PC-3 (cell line): ENCODE measurements around the gene HDAC9. TPM values are rescaled to one million over a fixed set of nuclear protein-coding genes. Genes with fewer than 3 reads are reported as not detected.

ENCODE experiments used
- ATAC-seq: fragments of 200-7000 bp; cut with Tn5 transposase; 2 replicates; pipeline ENCODE4 v1.9.1; 2020; ENCODE audit warnings: mild to moderate bottlenecking, moderate library complexity
- BruUV-seq: library from RNA; stranded (reverse); fragments of 400-500 nt; replicated peaks from 2 replicates; lab custom pipeline; 2021; lab: Mats Ljungman, UMichigan
- CTCF ChIA-PET: fragments of 300-600 bp; sonication (Branson Sonifier 250); formaldehyde crosslinking; loops from one replicate; lab custom pipeline; 2022; ENCODE audit warnings: antibody characterized with exemption; lab: Charles Lee
- POLR2A ChIA-PET: fragments of 300-600 bp; sonication (Branson Sonifier 250); formaldehyde crosslinking; loops from one replicate; lab custom pipeline; 2022; ENCODE audit warnings: antibody characterized with exemption; ENCODE audit not compliant: unreplicated experiment; lab: Charles Lee
- DNase-seq: peaks from one replicate; pipeline ENCODE4 v3.0.0-alpha.2; 2015
- H2AFZ ChIP-seq: fragments of 300-600 bp; sonication (generic); 2 replicates; pipeline ENCODE4 v1.6.0; 2016; ENCODE audit warnings: antibody characterized with exemption, low read length
- H3F3A ChIP-seq: fragments of 300-600 bp; sonication (generic); one replicate; pipeline ENCODE4 v1.6.0; 2017; ENCODE audit warnings: antibody characterized with exemption, low read length, control low read depth, mild to moderate bottlenecking; ENCODE audit not compliant: unreplicated experiment
- H3K27ac ChIP-seq: fragments of 300-600 bp; sonication (generic); 2 replicates; pipeline ENCODE4 v1.5.1; 2016; ENCODE audit warnings: mild to moderate bottlenecking, low read length
- H3K27me3 ChIP-seq: fragments of 300-600 bp; sonication (generic); 2 replicates; pipeline ENCODE4 v1.6.1; 2016; ENCODE audit warnings: low read length, mixed read lengths
- H3K36me3 ChIP-seq: fragments of 300-600 bp; sonication (generic); 2 replicates; pipeline ENCODE4 v1.6.1; 2016; ENCODE audit warnings: low read depth, mixed run types, low read length, mixed read lengths
- H3K4me1 ChIP-seq: fragments of 300-600 bp; sonication (generic); 2 replicates; pipeline ENCODE4 v1.5.1; 2016; ENCODE audit warnings: low read length; ENCODE audit not compliant: insufficient read depth
- H3K4me2 ChIP-seq: fragments of 300-600 bp; sonication (generic); 2 replicates; pipeline ENCODE4 v1.6.0; 2016; ENCODE audit warnings: low read length
- H3K4me3 ChIP-seq: fragments of 300-600 bp; sonication (generic); 2 replicates; pipeline ENCODE4 v1.5.1; 2016; ENCODE audit warnings: mild to moderate bottlenecking, low read length, mixed read lengths
- H3K79me2 ChIP-seq: fragments of 300-600 bp; sonication (generic); 2 replicates; pipeline ENCODE4 v1.6.1; 2017; ENCODE audit warnings: low read length, mixed read lengths
- H3K9ac ChIP-seq: fragments of 300-600 bp; sonication (generic); 2 replicates; pipeline ENCODE4 v1.6.0; 2016; ENCODE audit warnings: mild to moderate bottlenecking, low read length
- H3K9me2 ChIP-seq: fragments of 300-600 bp; sonication (generic); replicated peaks from 2 replicates; pipeline ENCODE4 v1.6.1; 2016; ENCODE audit warnings: mixed run types, low read length, mixed read lengths
- H3K9me3 ChIP-seq: fragments of 300-600 bp; sonication (generic); 2 replicates; pipeline ENCODE4 v1.6.1; 2016; ENCODE audit warnings: low read length, mixed read lengths
- H4K20me1 ChIP-seq: fragments of 300-600 bp; sonication (generic); 2 replicates; pipeline ENCODE4 v1.6.1; 2016; ENCODE audit warnings: low read length, mixed read lengths
- EZH2 ChIP-seq: fragments of 300-600 bp; sonication (generic); IDR thresholded peaks from one replicate; pipeline ENCODE4 v1.6.1; 2017; ENCODE audit warnings: antibody characterized with exemption, mild to moderate bottlenecking, low read length; ENCODE audit not compliant: unreplicated experiment
- EZH2phosphoT487 ChIP-seq: fragments of 300-600 bp; sonication (generic); IDR thresholded peaks from 2 replicates; pipeline ENCODE4 v1.6.1; 2018; ENCODE audit warnings: mild to moderate bottlenecking, antibody characterized with exemption, low read length, borderline replicate concordance
- intact Hi-C: fragments of 100-400 bp; cut with micrococcal nuclease; formaldehyde crosslinking; loops from 2 replicates; pipeline ENCODE4 v1.9.0; 2023
- total RNA-seq: library from RNA; depleted of rRNA; stranded (reverse); fragments of >200 nt; gene quantifications from 2 replicates; pipeline ENCODE4 v1.2.3, GENCODE V29; 2014
- TF ChIP-seq, protein P1 (sequence below): fragments of 300-600 bp; sonication (generic); conservative IDR thresholded peaks from 2 replicates; pipeline ENCODE4 v1.5.1; 2017; ENCODE audit warnings: antibody characterized with exemption, low read depth, mild to moderate bottlenecking, low read length

The HDAC9 gene
- total RNA-seq, 1 experiment from 2014 or later: 7.8 TPM

DNA sequence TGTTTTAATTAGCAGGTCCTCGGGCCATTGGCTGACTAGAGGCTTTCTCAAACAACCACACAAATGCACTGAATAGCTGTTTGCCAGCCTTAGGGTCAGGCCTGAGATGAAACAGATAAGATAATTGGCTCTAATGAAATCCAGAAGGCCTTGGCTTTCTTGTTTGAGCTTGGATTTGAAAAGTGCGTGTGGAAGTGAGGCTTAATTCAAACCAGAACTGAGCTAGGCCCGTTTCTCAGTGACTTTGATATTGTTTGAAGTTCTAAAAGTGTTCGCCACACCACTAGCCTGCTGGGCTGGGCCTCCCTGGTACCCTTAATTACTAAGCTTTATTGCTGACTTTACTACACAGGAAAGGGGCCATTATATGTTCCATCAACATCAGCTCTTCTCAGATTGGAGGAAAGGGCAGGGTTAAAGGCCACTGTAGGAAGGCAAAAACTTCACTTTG lies 351.2 kb downstream of the HDAC9 start:
- intact Hi-C loops: loop anchor here (5.0 kb wide), 1 partner anchor 51 kb away; no protein-coding TSS in a partner anchor
- no TSS peak for BruUV-seq
- no peaks in the 10 kb centered on the region for H3K27me3 ChIP-seq
- no peak overlapping the region for H2AFZ ChIP-seq
- ChIA-PET CTCF (no interaction called here), POLR2A (no interaction called here)
- no peak overlapping the region for H3K4me3 ChIP-seq
- H3K79me2 ChIP-seq: no peaks in the 10 kb centered on the region
- H3K36me3 ChIP-seq: no peaks in the 10 kb centered on the region
- no peak overlapping the region for H3K27ac ChIP-seq
- H3K4me1 ChIP-seq: peaks cover 25% of the 10 kb centered on the region
- H4K20me1 ChIP-seq: no peaks in the 10 kb centered on the region
- no peaks in the 10 kb centered on the region for H3K9me2 ChIP-seq
- H3K4me2 ChIP-seq: no peak overlapping the region
- ATAC-seq (no peak), DNase-seq (no peak)
- H3K9me3 ChIP-seq: no peaks in the 10 kb centered on the region
- TF ChIP-seq EZH2: no peak
- no peak for TF ChIP-seq EZH2phosphoT487
- TF ChIP-seq, protein P1, sequence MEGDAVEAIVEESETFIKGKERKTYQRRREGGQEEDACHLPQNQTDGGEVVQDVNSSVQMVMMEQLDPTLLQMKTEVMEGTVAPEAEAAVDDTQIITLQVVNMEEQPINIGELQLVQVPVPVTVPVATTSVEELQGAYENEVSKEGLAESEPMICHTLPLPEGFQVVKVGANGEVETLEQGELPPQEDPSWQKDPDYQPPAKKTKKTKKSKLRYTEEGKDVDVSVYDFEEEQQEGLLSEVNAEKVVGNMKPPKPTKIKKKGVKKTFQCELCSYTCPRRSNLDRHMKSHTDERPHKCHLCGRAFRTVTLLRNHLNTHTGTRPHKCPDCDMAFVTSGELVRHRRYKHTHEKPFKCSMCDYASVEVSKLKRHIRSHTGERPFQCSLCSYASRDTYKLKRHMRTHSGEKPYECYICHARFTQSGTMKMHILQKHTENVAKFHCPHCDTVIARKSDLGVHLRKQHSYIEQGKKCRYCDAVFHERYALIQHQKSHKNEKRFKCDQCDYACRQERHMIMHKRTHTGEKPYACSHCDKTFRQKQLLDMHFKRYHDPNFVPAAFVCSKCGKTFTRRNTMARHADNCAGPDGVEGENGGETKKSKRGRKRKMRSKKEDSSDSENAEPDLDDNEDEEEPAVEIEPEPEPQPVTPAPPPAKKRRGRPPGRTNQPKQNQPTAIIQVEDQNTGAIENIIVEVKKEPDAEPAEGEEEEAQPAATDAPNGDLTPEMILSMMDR: no peak
- no peak overlapping the region for H3K9ac ChIP-seq
- H3F3A ChIP-seq: no peaks in the 10 kb centered on the region

- Histone ChIP-seq H3F3A (no peaks in the 10 kb centered on the region), H3K36me3 (no peaks in the 10 kb centered on the region), H3K79me2 (no peaks in the 10 kb centered on the region), H3K27me3 (no peaks in the 10 kb centered on the region), H3K9me3 (no peaks in the 10 kb centered on the region), H2AFZ (no peak overlapping the region), H3K9ac (no peak overlapping the region), H3K4me3 (no peak overlapping the region), H4K20me1 (no peaks in the 10 kb centered on the region), H3K27ac (peak overlapping the region; percentile 18), H3K4me2 (peak overlapping the region; percentile 42), H3K9me2 (no peaks in the 10 kb centered on the region), H3K4me1 (peaks cover 25% of the 10 kb centered on the region)
- intact Hi-C loops: loop anchor here (5.0 kb wide), 1 partner anchor 48 kb away; no protein-coding TSS in a partner anchor
- BruUV-seq: no TSS peak
- ChIA-PET POLR2A (no interaction called here), CTCF (no interaction called here)
- TF ChIP-seq EZH2phosphoT487 (no peak), EZH2 (no peak)
- TF ChIP-seq, protein P1: no peak
- ATAC-seq: peak; percentile 86
- peak; percentile 38 for DNase-seq
Measured at GRCh38 chr7:18849130-18849529, 353.6 kb downstream of the HDAC9 start.

GRCh38 chr7:18855796-18856195 lies 360.2 kb downstream of the HDAC9 start:
- intact Hi-C loops: no loop called here
- no peak overlapping the region for H3K27ac ChIP-seq
- BruUV-seq: no TSS peak
- no peaks in the 10 kb centered on the region for H3K36me3 ChIP-seq
- no peaks in the 10 kb centered on the region for H3K79me2 ChIP-seq
- H3K9ac ChIP-seq: no peak overlapping the region
- H3F3A ChIP-seq: no peaks in the 10 kb centered on the region
- H3K9me2 ChIP-seq: no peaks in the 10 kb centered on the region
- no peaks in the 10 kb centered on the region for H3K27me3 ChIP-seq
- TF ChIP-seq EZH2: no peak
- H3K9me3 ChIP-seq: no peaks in the 10 kb centered on the region
- CTCF ChIA-PET: no interaction called here
- no peak overlapping the region for H3K4me2 ChIP-seq
- H3K4me1 ChIP-seq: no peaks in the 10 kb centered on the region
- ATAC-seq: no peak
- no peaks in the 10 kb centered on the region for H4K20me1 ChIP-seq
- DNase-seq: no peak
- POLR2A ChIA-PET: no interaction called here
- no peak overlapping the region for H2AFZ ChIP-seq
- H3K4me3 ChIP-seq: no peak overlapping the region
